Upper lobe of left lung (tissue), 4 donors: ENCODE data around the gene CCM2.

Experiments used
- POLR2A ChIP-seq, 4 donors: fragments of 450-650 bp; IDR thresholded peaks; one replicate each; pipeline ENCODE4 v1.5.1; 2016 to 2017; ENCODE audit warnings: antibody characterized with exemption in 4 of 4, mild to moderate bottlenecking in 2 of 4
- TF ChIP-seq, protein P1 (sequence below), 6 experiments: fragments of 450-650 bp in 4 of 6; fragments of 200-600 bp in 2 of 6; sonication (generic) in 2 of 6; IDR thresholded peaks; one replicate each; pipeline ENCODE4 v1.5.1; 2016 to 2019; ENCODE audit warnings: antibody characterized with exemption in 6 of 6

DNA sequence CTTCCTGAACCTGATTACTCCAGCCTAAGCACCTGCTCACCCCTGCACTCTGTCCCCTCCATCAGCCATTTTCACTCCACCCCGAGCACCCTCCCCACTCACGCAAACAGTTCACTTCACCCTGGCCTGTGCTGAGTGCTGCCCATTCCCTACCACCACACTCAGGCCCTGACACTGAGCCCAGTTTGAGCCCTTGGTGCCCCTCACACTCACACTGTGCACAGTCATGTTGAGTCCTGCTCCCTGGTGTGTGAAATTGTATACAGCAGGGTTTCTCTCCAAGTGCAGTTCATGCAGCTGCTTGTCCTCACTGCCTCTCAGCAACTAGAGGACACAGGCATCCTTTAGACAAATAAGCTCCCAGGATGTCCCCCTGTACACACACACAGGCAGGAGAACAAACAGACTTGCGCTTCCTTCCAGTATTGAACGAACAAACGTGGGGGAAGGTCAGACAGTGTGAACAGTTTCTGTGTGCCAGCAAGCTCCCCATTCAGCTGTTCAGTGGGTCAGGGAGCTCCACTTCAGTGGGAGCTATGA, 28.0 kb upstream of the CCM2 start:
- TF ChIP-seq, protein P1, sequence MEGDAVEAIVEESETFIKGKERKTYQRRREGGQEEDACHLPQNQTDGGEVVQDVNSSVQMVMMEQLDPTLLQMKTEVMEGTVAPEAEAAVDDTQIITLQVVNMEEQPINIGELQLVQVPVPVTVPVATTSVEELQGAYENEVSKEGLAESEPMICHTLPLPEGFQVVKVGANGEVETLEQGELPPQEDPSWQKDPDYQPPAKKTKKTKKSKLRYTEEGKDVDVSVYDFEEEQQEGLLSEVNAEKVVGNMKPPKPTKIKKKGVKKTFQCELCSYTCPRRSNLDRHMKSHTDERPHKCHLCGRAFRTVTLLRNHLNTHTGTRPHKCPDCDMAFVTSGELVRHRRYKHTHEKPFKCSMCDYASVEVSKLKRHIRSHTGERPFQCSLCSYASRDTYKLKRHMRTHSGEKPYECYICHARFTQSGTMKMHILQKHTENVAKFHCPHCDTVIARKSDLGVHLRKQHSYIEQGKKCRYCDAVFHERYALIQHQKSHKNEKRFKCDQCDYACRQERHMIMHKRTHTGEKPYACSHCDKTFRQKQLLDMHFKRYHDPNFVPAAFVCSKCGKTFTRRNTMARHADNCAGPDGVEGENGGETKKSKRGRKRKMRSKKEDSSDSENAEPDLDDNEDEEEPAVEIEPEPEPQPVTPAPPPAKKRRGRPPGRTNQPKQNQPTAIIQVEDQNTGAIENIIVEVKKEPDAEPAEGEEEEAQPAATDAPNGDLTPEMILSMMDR (IDR thresholded peaks at IDR 0.05): no peak
- TF ChIP-seq POLR2A (IDR thresholded peaks at IDR 0.05): no peak
